ENCODE measurements around the gene DLST.

Gene DLST

DNA sequence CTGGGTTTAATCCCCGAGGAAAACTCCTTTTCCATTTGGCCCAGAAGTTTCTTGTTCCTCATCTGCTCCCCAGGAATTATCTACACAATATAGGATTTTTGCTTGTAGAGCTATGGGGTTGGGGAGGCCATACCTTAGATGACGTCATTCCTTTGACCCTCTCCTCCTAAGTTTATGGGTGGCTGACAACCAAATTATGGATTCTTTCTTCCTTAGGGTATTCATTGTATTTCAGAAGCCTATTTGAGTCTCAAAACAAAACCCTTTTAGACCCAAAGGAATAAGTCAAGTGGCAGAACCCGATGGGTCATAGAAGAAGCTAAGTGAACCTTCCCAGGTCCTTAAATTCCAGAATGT, 20.0 kb upstream of the DLST start:
- DNase-seq, result no peak

GRCh38 chr14:74863274-74863673, 18.4 kb upstream of the DLST start:
- DNase-seq, result no peak

GRCh38 chr14:74864198-74864597, 17.5 kb upstream of the DLST start:
- no peak for DNase-seq

- DNase-seq, result no peak
Observed at GRCh38 chr14:74865156-74865555, 16.6 kb upstream of the DLST start.

- no peak for DNase-seq
Observed at GRCh38 chr14:74866708-74867389, 14.9 kb upstream of the DLST start.

GRCh38 chr14:74867673-74868072, 14.0 kb upstream of the DLST start:
- DNase-seq, result no peak

DNA sequence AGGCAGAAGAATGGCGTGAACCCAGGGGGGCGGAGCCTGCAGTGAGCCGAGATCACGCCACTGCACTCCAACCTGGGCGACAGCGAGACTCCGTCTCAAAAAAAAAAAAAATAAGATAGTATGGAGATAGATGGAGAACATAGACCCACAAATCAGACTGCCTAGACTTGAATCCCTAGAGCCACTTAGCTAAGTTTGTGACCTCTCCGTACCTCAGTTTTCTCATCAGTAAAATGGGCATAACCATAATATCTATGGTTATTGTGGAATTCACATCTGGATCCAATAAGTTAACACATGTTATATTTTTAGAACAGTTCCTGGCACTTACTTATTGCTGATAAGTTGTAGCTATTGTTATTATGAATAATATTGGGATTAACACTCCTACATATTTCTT, 13.0 kb upstream of the DLST start:
- no peak for DNase-seq

DNA sequence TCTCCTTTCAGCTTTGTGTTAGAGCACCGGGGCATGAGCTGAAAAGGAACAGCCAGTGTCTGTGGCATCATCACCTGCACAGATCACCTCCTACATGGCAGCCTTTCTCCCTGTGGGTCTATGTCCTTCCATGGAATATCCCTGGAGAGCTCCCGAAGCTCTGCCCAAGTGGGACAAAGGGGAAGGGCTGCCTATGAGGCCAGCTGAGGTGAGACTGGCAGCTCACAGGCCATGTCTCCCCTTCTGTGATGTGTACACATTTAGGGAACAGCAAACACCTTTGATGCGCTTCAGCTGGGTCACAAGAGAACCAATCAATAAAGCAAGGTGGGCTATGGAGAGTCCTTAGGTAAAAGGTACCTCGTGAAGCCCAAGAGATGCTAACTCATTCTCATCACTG, 9.9 kb upstream of the DLST start:
- DNase-seq, result no peak

DNA sequence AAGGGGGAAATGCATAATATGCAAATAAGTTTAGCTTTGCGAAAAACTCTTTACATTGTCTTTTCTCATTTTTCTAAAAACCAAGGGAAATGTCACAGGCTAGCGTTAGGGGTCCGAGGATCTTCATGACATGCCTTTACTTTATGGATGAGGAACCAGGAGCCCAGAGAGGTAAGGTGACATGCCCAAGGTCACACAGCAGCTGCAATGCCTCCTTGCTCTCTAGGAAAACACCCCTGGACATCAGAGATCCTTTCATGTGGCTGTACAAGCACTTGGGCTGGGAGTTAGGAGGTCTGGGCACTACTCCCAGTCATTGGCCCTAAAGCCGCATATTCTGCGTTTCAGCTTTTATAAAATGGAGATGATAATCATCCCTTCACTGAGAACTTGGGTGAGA, 6.5 kb upstream of the DLST start:
- DNase-seq, result no peak

GRCh38 chr14:74875941-74876913, 5.5 kb upstream of the DLST start, which contains the start of gene PROX2:
TSS of gene PROX2 (minus strand) at chr14:74876145. CDS start at chr14:74863834, 12,311 bp downstream.
- DNase-seq, result no peak

- no peak for DNase-seq
Observed at GRCh38 chr14:74879427-74880182, 2.1 kb upstream of the DLST start.

GRCh38 chr14:74882103-74882920, 596 bp downstream of the DLST start:
- DNase-seq, result no peak

DNA sequence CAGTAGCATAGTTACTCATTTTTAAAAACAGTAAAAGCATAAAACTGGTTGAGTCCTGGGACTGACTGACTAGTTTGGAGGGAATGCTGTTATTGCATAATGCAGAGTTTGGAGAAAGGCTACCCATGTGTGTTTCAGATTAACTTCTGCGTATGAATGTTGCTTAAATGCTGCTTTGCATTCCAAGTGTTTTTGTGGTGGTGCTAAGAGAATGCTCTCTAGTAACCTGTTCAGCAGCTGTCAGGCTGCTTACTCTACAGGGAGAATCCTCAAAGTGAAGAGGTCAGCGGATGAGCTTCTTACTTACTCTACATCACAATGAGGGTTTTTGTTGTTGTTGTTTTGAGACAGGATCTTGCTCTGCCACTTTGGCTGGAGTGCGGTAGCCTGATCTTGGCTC, 4.3 kb downstream of the DLST start:
- DNase-seq, result no peak

- DNase-seq, result no peak
Observed at GRCh38 chr14:74888164-74889158, 6.7 kb downstream of the DLST start.

DNA sequence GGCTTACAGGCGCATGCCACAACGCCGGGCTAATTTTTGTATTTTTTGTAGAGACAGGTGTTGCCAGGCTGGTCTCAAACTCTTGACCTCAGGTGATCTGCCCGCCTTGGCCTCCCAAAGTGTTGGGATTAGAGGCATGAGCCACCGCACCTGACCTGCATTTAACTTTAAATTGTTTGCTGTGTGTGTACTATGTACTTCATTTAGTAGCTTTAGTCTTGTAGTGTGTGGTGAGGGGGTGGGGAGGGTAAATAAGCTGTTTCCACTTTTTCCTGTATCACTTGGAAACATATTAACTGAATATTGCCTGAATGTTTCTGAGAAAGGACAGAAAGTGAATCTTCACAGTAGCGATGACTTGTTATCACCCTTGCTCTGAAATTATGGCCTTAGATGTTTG, 8.5 kb downstream of the DLST start:
- DNase-seq, result no peak

DNA sequence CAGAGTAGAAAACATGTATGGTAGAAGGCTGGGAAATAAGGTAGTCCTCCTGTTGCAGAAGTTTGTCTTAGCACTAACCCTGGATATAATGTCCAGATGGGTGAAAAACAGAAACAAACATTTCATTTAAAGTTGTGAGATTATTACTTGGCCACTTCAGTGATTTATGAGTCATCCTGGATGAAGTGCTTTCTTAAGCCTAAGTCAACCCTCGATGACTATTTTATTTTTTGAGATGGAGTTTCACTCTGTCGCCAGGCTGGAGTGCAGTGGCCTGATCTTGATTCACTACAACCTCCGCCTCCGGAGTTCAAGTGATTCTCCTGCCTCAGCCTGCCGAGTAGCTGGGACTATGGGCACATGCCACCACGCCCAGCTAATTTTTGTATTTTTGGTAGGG, 10.2 kb downstream of the DLST start:
- no peak for DNase-seq

DNA sequence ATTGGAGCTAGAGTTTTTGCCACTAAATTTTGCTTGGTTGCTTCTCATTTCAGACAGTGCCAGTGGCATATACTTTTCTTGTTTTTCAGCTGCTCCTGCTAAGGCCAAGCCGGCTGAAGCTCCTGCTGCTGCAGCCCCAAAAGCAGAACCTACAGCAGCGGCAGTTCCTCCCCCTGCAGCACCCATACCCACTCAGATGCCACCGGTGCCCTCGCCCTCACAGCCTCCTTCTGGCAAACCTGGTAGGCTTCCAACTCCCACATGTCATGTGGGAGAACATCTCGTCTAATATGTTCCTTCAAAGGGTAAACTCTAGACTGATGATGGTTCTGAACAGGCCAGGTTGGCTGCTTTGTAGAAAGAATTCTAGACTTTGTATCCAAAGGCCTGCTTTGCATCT, 11.0 kb downstream of the DLST start:
- DNase-seq, result no peak

- DNase-seq, result no peak
Observed at GRCh38 chr14:74893614-74894091, 11.9 kb downstream of the DLST start.

- no peak for DNase-seq
Observed at GRCh38 chr14:74896400-74896799, 14.7 kb downstream of the DLST start.

- DNase-seq, result no peak
Observed at GRCh38 chr14:74897642-74898041, 15.9 kb downstream of the DLST start.

- DNase-seq, result no peak
Observed at GRCh38 chr14:74898083-74898482, 16.4 kb downstream of the DLST start.
